RPMI7951 (cell line): Measurements from ENCODE around the gene BCL3. TPM values are rescaled to one million over a fixed set of nuclear protein-coding genes. Genes with fewer than 3 reads are reported as not detected.
"Not testable (repeated sequence)": the region's sequence is repeated elsewhere in the genome, so short reads cannot be mapped to it uniquely, and the experiment has no call there.

Source experiments
- DNase-seq: peaks from one replicate; pipeline ENCODE4 v3.0.0-alpha.2; 2012; ENCODE audit warnings: low read depth
- total RNA-seq: library from RNA; depleted of rRNA; stranded (reverse); fragments of >200 nt; shearing (Covaris generic); gene quantifications from 2 replicates; pipeline ENCODE4 v1.2.3, GENCODE V29; 2014; rRNA removed

The BCL3 gene, protein sequence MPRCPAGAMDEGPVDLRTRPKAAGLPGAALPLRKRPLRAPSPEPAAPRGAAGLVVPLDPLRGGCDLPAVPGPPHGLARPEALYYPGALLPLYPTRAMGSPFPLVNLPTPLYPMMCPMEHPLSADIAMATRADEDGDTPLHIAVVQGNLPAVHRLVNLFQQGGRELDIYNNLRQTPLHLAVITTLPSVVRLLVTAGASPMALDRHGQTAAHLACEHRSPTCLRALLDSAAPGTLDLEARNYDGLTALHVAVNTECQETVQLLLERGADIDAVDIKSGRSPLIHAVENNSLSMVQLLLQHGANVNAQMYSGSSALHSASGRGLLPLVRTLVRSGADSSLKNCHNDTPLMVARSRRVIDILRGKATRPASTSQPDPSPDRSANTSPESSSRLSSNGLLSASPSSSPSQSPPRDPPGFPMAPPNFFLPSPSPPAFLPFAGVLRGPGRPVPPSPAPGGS
- total RNA-seq: 21.8 and 22.6 TPM in 2 replicates

DNA sequence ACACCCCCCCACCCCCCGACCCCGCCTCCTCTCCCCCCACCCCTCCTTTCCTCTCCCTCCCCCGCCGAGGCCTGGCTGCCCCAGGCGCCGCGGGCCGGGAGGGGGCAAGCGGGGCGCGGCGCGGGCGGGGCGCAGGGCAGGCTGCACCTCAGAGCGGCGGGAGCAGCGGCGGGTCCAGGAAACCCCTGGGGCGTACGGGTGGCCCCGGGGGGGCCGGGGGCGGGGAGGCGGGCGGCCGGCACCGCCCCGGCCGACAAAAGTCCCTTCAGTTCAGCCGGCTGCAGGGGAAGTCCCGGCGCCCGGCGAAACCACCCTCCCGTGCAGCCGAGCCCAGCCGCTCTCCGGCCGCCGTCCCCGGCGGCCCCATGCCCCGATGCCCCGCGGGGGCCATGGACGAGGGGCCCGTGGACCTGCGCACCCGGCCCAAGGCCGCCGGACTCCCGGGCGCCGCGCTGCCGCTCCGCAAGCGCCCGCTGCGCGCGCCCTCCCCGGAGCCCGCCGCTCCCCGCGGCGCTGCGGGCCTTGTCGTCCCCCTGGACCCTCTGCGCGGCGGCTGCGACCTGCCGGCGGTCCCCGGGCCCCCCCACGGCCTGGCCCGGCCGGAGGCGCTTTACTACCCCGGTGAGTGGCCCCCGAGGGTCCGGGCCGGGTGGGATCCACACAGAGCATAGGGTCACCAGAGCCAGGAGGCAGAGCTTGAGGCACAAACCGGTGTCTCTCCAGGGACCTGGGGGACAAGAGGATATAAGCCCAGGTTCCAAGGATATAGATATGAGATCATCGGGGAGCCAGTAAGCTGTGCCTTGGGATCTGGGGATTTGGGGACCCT lies at the start of gene BCL3:
Gene BCL3 (plus strand): TSS at position 283 of the 829 bp plus-strand sequence. CDS start 83 bp downstream, at position 366.
- peak; percentile 90 for DNase-seq

DNA sequence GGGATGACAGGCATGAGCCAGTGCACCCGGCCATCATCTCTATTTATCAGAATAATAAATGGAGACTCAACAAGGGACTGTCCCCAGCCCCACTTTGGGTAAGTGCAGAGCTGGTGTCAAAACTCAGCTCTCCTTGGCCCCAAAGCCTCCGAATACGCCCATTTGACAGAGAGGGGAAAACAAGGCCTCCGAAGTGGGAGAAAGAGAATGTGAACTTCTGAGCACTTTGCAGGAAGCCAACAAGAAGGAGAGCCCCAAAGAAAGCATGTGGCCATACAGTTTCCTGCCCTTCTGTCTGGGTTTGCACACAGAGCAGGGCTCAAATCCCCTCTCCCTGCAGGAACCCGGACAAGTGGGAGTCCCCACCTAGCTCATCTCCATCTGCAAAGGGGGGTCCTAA lies 48.0 kb upstream of the BCL3 start:
- DNase-seq: no peak

DNA sequence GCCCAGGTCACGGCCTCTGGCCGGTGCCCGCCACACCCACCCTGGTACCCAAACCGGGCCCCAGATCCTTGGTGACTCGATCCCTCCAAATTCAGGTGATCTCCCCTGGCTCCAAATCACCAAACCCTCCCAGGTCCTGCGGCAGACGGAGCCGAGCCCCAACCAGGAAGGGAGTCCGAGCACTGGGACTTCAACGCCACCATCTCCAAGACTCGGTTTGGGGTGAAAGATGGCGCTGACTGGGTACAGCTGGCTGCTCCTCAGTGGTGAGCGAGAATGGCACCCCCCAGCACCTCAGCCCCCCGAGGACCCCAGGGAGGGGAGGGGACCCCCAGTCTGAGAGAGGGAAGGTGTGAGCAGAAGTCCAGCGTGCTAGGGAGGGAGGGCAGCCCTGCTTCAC lies 47.3 kb upstream of the BCL3 start:
- DNase-seq: no peak

DNA sequence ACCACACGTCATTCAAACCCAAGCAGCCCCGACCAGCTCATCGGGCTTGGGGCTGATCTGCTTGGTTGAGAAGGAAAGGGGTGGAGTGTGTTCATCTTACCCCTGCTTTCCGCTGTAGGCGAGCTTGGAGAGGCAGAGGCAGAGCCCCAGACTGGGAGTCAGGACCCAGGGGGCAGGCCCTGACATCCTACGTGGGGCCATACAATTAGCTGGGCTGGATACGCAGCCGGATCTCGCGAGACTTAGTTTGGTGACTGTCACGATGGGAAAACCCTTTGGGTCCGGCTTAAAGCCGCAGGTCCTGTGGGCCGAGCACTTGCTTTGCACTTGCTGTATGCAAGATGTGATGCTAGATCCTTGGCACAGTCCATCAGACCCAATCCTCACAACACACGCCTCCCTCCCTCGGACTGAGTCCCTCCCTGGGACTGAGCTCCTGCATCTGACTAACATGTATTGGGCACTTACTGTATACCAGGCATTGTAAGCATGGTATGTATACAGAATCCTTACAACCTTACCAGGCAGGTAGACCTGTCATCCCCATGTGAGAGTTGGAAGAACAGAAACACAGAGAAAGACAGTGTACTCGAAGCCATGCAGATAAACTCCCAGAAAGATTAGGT lies 45.8 kb upstream of the BCL3 start:
- DNase-seq: peak; percentile 94

DNA sequence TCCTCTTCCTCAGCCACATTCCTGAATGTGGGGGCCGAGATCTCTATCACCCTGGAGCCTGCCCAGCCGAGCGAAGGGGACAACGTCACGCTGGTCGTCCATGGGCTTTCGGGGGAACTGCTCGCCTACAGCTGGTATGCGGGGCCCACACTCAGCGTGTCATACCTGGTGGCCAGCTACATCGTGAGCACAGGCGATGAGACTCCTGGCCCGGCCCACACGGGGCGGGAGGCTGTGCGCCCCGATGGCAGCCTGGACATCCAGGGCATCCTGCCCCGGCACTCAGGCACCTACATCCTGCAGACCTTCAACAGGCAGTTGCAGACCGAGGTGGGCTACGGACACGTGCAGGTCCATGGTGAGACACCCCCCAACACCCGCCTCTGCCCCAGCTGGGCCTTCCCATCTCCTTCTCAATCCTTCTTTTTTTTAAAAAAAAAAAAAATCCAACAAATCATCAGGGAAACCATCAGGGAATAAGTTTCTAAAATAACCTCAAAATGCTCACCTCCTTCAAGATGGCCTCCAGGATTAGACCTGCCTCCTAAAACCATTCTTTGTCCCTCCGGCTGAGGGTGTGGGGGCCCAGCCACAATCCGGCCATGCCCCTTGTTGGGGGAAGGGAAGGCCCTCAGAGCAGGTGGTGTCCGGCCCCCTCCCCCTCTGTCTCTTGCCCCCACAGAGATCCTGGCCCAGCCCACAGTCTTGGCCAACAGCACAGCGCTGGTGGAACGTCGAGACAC lies 45.0 kb upstream of the BCL3 start:
- no peak for DNase-seq

DNA sequence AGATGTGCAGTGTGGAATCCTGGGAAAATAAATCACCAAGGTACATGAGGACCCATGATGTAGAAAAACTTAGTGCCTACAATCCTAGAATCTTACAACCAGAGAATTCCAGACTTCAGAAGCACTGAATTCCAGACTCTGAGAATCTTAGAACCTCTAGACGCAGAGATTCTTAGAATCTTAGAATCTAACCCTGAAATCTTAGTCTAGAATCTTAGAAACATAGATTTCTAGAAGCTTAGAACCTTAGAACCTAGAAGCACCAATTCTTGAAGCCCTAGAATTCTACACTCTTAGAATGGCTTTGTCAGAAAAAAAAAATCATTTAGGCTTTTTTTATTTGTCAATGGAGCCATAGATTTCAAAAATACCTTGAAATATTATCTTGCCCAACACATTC lies 43.5 kb upstream of the BCL3 start:
- no peak for DNase-seq

DNA sequence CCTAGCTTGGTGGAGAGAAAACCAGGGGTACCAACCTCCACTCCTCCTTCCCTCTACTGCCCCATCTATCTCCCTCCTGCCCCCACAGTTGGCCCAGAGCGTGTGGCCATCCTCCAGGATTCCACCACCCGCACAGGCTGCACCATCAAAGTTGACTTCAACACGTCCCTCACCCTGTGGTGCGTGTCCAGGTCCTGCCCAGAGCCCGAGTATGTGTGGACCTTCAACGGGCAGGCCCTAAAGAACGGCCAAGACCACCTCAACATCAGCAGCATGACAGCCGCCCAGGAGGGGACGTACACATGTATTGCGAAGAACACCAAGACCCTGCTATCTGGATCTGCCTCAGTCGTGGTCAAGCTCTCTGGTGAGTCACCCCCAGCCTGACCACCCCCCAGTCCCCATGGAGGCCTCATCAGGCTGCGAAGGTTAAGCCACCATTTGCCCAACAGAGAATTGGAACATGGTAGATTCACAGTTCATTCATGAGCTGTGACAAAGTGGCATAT lies 43.0 kb upstream of the BCL3 start:
- no peak for DNase-seq

DNA sequence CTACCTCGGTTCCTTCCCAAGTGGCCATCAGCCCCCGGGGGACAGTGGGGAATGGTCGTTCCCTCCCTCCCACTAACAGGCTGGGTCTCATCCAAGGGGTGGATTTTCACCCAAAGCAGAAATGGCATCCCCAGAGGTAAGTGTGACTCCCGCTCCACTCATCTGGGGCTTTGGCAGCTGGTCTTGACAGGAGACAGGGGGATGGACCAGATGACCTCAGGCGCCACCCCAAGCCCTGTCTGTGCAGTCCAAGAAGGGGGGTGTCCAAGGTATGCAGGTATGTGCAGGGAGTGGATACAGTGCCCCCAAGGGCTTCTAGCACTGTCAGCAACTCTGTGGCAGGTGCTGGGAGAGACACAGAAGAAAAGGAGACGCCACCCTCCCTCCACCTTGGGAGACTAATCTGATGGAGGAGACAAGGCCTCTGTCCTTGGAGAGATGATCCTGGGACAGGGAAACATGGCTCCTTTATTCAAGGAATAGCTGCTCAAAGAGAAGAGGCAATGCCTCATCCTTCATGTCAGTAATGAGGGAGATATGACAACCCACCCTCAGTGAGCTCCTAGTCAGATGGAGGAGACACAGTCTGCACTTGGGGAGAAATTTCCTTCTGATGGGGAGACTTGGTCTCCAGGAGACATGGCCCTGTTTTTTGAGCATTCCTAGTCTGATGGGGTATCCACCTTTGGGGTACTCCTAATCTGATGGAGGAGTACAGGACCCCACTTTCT lies 41.8 kb upstream of the BCL3 start:
- DNase-seq: no peak

DNA sequence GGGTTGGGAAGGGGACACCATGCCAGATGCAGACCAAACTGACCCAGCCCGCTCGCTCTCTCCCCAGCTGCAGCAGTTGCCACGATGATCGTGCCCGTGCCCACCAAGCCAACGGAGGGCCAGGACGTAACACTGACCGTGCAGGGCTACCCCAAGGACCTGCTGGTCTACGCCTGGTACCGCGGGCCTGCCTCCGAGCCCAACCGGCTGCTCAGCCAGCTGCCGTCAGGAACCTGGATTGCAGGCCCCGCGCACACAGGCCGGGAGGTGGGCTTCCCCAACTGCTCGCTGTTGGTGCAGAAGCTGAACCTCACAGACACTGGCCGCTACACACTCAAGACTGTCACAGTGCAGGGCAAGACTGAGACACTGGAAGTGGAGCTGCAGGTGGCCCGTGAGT lies 40.7 kb upstream of the BCL3 start:
- DNase-seq: no peak

DNA sequence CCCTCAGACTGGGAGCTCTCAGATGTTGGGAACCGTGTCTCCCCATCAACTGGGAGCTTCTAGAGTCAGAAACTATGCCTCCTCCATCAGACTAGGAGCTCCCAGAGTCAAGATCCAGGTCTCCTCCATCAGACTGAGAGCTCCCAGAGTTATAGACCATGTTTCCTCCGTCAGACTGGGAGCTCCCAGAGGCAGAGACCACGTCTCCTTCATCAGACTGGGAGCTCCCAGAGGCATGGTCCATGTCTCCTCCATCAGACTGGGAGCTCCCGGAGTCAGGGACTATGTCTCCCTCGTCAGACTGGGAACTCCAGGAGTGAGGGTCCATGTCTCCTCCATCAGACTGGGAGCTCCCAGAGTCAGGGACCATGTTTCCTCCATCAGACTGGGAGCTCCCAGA lies 39.6 kb upstream of the BCL3 start:
- DNase-seq: no peak

DNA sequence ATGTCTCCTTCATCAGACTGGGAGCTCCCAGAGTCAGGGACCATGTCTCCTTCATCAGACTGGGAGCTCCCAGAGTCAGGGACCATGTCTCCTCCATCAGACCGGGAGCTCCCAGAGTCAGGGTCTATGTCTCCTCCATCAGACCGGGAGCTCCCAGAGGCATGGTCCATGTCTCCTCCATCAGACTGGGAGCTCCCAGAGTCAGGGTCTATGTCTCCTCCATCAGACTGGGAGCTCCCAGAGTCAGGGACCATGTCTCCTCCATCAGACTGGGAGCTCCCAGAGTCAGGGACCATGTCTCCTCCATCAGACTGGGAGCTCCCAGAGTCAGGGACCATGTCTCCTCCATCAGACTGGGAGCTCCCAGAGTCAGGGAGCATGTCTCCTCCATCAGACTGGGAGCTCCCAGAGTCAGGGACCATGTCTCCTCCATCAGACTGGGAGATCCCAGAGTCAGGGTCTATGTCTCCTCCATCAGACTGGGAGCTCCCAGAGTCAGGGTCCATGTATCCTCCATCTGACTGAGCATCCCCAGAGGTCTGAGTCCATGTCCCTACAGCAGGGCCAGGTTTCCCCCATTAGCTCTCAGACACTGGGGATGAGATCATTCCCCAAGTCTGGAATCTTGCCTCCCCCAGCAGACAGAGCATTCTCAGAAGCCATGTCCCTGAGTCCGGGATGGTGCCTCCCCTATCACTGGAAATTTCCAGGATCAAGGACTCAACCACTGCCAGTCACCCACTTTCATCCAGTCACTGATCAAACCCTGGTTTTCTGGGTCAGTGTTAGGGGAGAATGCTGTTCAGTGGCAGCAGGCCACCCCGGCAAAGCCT lies 38.9 kb upstream of the BCL3 start:
- DNase-seq: not testable (repeated sequence)

DNA sequence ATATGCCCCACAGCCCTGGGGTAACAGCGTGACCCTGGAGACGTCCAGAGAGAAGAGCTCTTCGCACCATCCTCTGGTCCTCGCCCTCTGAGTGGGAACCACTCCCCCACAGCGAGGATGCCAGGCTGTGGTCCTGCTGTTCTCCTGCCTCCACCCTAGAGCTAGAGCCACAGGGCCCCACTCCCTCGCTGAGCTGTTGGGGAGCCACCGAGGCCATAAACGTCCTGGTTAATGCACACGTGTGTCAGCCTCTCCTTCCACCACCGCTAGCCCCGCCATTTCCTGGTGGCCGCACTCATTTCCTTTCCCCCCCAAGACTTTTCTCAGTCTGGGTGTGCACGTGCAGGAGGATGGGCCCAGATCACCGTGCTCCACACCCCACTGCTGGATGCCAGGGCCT lies 38.0 kb upstream of the BCL3 start:
- no peak for DNase-seq

DNA sequence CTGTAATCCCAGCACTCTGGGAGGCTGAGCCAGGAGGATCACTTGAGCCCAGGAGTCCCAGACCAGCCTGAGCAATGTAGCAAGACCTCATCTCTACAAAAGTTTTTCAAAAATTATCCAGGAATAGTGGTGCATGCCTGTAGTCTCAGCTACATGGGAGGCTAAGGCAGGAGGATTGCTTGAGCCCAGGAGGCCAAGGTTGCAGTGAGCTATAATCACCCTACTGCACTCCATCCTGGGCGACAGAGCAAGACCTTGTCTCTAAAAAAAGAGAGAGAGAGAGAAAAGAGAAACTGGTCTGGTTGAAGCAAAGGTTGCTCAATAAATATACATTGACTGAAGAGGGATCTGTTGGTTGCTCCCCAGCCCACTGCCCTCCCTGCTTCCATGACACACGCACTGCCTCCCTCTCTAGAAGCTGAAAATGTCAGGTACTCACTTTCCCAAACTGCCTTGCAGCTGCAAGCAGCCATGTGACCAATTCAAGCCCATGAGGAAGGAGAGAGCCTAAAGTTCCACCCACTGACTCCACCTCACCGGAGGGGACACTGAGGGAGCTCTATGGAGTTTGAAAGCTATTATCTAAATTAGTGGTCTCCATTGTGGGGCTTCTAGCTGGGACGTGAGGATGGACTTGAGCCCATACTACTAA lies 35.5 kb upstream of the BCL3 start:
- DNase-seq: no peak

DNA sequence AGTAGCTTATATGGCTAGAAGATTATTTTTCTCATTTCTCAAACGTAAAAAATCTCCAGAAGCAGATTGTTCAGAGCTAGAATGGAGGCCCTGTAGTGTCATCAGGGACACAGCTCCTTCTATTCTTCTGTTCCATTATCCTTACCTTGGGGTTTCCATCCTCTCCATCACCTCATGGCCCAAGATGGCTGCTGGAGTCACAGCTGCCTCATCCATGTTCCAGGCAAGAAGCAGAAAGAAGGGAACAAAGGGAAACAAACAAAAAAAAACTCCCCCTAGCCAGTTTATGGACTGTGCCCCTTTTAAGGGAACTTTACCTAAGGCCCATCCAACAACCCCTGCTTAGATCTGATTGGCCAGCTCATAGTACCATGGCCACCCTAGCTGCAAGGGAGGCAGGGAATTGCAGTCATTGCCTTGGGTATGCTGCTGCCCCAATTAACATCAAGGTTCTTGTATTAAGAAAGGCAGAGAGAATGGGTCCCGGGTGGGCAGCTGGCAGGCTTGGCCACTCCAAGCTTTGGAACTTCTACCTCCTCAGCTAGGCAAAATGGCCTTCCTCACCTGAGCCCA lies 33.8 kb upstream of the BCL3 start:
- DNase-seq: no peak

DNA sequence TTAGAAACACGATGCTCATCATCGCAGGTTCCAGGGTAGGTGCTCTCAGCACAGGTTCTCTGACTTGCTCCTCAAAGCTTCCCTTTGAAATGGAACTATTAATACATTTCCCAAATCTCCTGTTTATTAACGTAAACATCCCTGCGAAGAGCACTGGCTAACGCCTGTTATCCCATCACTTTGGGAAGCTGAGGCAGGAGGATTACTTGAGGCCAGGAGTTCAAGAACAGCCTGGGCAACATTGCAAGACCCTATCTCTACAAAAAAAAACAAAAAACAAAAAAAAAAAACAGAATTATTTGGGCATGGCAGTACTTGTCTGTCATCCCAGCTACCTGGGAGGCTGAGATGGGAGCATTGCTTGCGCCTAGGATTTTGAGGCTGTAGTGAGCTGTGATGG lies 30.9 kb upstream of the BCL3 start:
- DNase-seq: no peak

DNA sequence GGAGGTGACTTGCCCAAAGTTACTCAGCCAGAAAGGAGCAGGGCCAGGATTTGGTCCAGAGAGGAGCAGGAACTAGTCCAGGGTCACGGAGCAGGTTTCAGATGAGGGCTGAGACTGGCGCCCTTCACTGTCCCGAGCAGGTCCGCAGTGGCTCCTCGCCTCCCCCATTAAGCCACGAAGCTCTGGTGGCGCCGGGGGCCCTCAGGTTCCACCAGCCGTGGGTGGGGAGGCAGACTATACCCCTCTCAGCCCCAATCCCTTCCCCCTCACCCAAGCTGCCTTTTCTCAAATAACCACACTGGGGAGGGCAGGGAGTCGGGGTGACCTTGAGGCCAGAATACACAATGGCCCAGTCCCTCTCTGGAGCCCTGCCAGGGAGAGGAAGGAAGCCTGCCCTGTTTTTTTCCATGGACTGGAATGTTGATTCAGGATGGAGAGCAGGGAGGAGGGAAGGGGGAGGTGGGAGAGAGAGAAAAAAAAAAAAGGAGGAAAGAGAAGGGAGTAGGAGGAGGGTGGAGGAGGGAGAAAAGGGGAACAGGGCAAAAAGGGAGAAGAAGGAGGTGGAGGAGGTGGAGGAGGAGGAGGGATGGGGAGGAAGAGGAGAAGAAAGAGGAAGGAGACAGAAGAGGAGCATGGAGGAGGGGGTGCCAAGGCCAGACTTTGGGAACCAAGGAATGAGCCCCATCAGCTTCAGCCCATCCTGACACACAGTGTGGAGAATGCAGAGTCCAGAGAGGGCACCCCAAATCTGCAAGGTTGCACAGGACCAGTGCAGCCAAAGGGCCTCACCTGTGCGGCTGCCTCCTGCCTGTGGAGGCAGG lies 29.9 kb upstream of the BCL3 start:
- DNase-seq: peak; percentile 92

DNA sequence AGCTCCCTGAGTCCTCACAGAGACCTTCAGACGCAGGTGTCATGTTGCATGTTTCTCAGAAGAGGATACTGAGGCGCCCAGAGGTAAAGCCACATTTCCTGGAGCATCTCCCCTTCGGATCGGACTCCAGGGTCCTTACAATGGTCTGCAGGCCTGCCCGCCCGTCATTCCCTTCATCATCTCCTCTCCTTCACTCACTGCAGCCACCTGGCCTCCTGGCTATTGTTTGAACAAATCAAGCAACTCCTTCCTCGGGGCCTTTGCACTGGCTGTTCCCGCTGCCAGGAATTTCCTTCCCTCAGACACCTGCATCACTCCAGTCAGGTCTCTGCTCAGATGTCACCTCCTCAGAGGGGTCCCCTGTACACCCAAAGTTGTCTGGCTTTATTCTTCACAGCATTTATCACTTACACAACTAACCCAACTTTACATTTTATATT lies 29.2 kb upstream of the BCL3 start:
- no peak for DNase-seq

DNA sequence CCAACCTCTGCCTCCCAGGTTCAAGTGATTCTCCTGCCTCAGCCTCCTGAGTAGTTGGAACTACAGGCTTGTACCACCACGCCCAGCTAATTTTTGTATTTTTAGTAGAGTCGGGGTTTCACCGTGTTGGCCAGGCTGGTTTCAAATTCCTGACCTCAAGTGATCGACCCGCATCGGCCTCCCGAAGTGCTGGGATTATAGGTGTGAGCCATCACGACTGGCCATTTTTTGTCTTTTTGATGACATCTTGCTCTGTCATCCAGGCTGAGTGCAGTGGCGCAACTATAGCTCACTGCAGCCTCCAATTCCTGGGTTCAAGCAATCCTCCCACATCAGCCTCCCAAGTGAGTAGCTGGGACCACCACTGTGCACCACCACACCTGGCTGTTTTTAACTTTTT lies 28.1 kb upstream of the BCL3 start:
- not testable (repeated sequence) for DNase-seq
